ENCODE results near the gene YBEY.

DNA sequence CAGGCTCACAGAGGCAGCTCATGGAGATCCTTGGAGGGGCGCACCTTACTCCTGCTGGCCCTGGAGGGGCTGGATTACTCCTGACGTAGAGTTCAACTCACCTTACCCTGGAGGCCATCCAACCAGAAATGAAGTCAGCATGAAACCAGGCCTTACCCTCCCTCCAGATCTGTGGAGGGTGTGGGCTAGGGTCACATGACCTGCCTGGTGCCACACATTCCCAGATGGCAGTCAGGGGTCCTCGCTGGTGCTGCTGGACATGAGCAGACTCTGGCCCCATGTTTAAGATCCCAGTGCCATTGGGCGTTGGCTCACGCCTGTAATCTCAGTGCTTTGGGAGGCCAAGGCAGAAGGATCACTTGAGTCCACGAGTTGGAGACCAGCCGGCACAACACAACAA is 33.0 kb downstream of the YBEY start:
- TF ChIP-seq, protein P1, sequence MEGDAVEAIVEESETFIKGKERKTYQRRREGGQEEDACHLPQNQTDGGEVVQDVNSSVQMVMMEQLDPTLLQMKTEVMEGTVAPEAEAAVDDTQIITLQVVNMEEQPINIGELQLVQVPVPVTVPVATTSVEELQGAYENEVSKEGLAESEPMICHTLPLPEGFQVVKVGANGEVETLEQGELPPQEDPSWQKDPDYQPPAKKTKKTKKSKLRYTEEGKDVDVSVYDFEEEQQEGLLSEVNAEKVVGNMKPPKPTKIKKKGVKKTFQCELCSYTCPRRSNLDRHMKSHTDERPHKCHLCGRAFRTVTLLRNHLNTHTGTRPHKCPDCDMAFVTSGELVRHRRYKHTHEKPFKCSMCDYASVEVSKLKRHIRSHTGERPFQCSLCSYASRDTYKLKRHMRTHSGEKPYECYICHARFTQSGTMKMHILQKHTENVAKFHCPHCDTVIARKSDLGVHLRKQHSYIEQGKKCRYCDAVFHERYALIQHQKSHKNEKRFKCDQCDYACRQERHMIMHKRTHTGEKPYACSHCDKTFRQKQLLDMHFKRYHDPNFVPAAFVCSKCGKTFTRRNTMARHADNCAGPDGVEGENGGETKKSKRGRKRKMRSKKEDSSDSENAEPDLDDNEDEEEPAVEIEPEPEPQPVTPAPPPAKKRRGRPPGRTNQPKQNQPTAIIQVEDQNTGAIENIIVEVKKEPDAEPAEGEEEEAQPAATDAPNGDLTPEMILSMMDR (IDR thresholded peaks at IDR 0.05) = no peak
- TF ChIP-seq POLR2A (IDR thresholded peaks at IDR 0.05) = no peak

Data from Peyer's patch (tissue), 4 donors.